HepG2 (cell line): ENCODE measurements around the gene NCOA1. TPM values are rescaled to one million over a fixed set of nuclear protein-coding genes. Genes with fewer than 3 reads are reported as not detected.

ENCODE experiments used
- AHDC1 ChIP-seq: sonication (generic); formaldehyde crosslinking; IDR thresholded peaks from 2 replicates; pipeline ENCODE4 v1.5.1; 2020; ENCODE audit warnings: mild to moderate bottlenecking, missing genetic modification reagents, borderline replicate concordance
- ASH2L ChIP-seq: fragments of 300-600, 200-600 bp; sonication (generic); IDR thresholded peaks from 2 replicates; pipeline ENCODE4 v1.7.0; 2017; ENCODE audit warnings: low read depth, mild to moderate bottlenecking, moderate library complexity, mixed read lengths, low read length; ENCODE audit not compliant: insufficient read length
- CBX2 ChIP-seq, 2 experiments: fragments of 200-600 bp in 1 of 2; sonication (generic); formaldehyde crosslinking in 1 of 2; IDR thresholded peaks; 2 replicates each; pipeline versions ENCODE4 v1.7.0 to v1.8.1; 2018 to 2022; ENCODE audit warnings: low read depth in 2 of 2, low read length in 1 of 2, mild to moderate bottlenecking in 1 of 2, missing genetic modification reagents in 1 of 2
- FOXK2 ChIP-seq: fragments of 450-650 bp; IDR thresholded peaks from 2 replicates; pipeline ENCODE4 v1.6.1; 2016
- GABPB1 ChIP-seq: IDR thresholded peaks from 2 replicates; pipeline ENCODE4 v1.6.1; 2016; ENCODE audit warnings: mild to moderate bottlenecking, missing genetic modification reagents, moderate library complexity, missing compliant biosample characterization
- HHEX ChIP-seq: IDR thresholded peaks from 2 replicates; pipeline ENCODE4 v1.6.1; 2016; ENCODE audit warnings: control low read depth
- KMT2B ChIP-seq: IDR thresholded peaks from 2 replicates; pipeline ENCODE4 v1.6.1; 2016; ENCODE audit warnings: missing genetic modification reagents, missing compliant biosample characterization
- PHF8 ChIP-seq: sonication (generic); formaldehyde crosslinking; IDR thresholded peaks from 2 replicates; pipeline ENCODE4 v1.5.0; 2020; ENCODE audit warnings: missing genetic modification reagents
- RAD21 ChIP-seq: fragments of 450-650 bp; formaldehyde crosslinking; IDR thresholded peaks from 2 replicates; pipeline ENCODE4 v1.5.0; 2020; ENCODE audit warnings: mild to moderate bottlenecking
- ZBED4 ChIP-seq: sonication (generic); formaldehyde crosslinking; IDR thresholded peaks from 2 replicates; pipeline ENCODE4 v1.4.0; 2020; ENCODE audit warnings: missing genetic modification reagents, borderline replicate concordance
- ZNF180 ChIP-seq: sonication (generic); formaldehyde crosslinking; IDR thresholded peaks from 2 replicates; pipeline ENCODE4 v1.4.0; 2020; ENCODE audit warnings: low read depth, missing genetic modification reagents, borderline replicate concordance
- ZNF230 ChIP-seq: sonication (generic); formaldehyde crosslinking; IDR thresholded peaks from 2 replicates; pipeline ENCODE4 v1.4.0; 2020; ENCODE audit warnings: mild to moderate bottlenecking, missing genetic modification reagents
- ZNF275 ChIP-seq: sonication (generic); formaldehyde crosslinking; IDR thresholded peaks from 2 replicates; pipeline ENCODE4 v1.8.0; 2022; ENCODE audit warnings: missing genetic modification reagents, mild to moderate bottlenecking, inconsistent platforms, borderline replicate concordance
- polyA plus RNA-seq, 8 experiments: library from polyadenylated mRNA; depleted of rRNA in 3 of 8; stranded (reverse) in 7 of 8; unstranded in 1 of 8; fragments of >200 nt; fragmentation: Illumina TruSeq in 4 of 8; extraction: Trizol in 4 of 8; gene quantifications; 2 replicates each; pipeline versions ENCODE4 v1.2.1 to v1.2.3, GENCODE V29; 2011 to 2016; ENCODE audit warnings: low read depth in 4 of 8, missing spikeins in 1 of 8, mixed read lengths in 1 of 8; ENCODE audit not compliant: insufficient read depth in 1 of 8
- total RNA-seq, 5 experiments: library from RNA; depleted of rRNA; stranded (reverse); fragments of >200 nt; fragmentation: Illumina TruSeq; extraction: Trizol; gene quantifications; 2 replicates each; pipeline ENCODE4 v1.2.3, GENCODE V29; 2016; ENCODE audit warnings: low read depth in 1 of 5
- TF ChIP-seq, protein P1 (sequence below): sonication (generic); formaldehyde crosslinking; conservative IDR thresholded peaks from 2 replicates; pipeline ENCODE4 v1.8.0; 2022; ENCODE audit warnings: low read depth, missing genetic modification reagents
- TF ChIP-seq, protein P2 (sequence below): sonication (generic); formaldehyde crosslinking; IDR thresholded peaks from 2 replicates; pipeline ENCODE4 v1.8.1; 2023; ENCODE audit warnings: mild to moderate bottlenecking, missing genetic modification reagents, borderline replicate concordance

The NCOA1 gene
- total and polyA plus RNA-seq, 2 of the 13 experiments (the other 11 are each of a cell fraction or from before 2014, with no cell fraction given): 10.0 to 10.4 TPM

DNA sequence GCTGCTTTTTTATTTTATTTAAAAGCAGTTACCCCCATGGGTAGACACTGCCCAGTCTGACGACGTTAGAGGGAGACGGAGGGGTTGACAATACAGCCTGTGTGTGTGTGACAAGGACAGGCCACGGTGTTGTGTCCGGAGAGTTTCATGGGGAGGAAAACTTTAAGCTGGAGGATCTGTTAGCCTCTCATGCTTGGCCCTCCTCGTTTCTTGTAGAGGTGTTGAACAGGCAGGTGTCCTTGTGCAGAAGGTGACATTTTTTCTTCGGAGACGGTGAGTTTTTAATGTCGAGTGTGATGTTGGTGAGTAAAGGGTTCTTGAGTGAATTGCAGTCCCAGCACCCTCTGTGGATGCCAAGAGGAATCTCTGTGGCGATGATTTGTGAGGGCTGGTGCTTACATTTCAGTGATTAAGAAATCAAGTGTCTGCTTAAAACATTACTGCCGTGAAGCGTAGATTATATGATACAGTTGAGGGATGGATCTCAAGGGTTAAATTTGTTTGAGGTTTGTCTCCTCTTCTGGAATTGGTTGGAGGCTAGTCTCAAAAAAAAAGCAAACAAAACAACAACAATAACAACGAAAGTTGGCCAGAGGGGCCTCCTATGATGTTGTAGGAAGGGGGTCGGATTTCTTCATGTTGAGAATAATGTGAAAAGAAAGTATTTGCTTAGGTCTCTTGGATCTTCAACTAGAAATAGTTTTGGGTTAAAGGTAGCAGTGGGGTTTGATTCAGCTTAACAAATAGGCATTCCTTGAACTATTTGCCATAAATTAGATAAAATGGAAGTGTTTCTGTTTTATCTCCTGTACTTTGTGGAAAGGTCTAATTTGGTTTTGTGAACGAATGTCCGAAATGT lies 1.6 kb downstream of the NCOA1 start (continued):
- no peak for TF ChIP-seq ZNF275 (CRISPR knock-in tag)
- TF ChIP-seq FOXK2: no peak
- TF ChIP-seq PHF8 (CRISPR knock-in tag): no peak
- TF ChIP-seq ZBED4 (CRISPR knock-in tag): no peak
- no peak for TF ChIP-seq ZNF180 (CRISPR knock-in tag)
- TF ChIP-seq RAD21 (CRISPR knock-in tag): no peak
- TF ChIP-seq, protein P1, sequence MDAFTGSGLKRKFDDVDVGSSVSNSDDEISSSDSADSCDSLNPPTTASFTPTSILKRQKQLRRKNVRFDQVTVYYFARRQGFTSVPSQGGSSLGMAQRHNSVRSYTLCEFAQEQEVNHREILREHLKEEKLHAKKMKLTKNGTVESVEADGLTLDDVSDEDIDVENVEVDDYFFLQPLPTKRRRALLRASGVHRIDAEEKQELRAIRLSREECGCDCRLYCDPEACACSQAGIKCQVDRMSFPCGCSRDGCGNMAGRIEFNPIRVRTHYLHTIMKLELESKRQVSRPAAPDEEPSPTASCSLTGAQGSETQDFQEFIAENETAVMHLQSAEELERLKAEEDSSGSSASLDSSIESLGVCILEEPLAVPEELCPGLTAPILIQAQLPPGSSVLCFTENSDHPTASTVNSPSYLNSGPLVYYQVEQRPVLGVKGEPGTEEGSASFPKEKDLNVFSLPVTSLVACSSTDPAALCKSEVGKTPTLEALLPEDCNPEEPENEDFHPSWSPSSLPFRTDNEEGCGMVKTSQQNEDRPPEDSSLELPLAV (CRISPR knock-in tag): no peak
- TF ChIP-seq ASH2L: no peak
- TF ChIP-seq KMT2B (CRISPR knock-in tag): 0 out of 2 replicates have a peak, but pooled peaks have one; percentile 7
- TF ChIP-seq HHEX: no peak
- TF ChIP-seq GABPB1 (CRISPR knock-in tag): no peak
- TF ChIP-seq CBX2 (IDR thresholded peaks at IDR 0.05; ENCODE audit: low read depth, low read length): peak; percentile 99
- no peak for TF ChIP-seq CBX2 (CRISPR knock-in tag; IDR thresholded peaks at IDR 0.05; ENCODE audit: low read depth)
- TF ChIP-seq, protein P2, sequence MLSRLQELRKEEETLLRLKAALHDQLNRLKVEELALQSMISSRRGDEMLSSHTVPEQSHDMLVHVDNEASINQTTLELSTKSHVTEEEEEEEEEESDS (CRISPR knock-in tag): no peak
- no peak for TF ChIP-seq AHDC1 (CRISPR knock-in tag)
- no peak for TF ChIP-seq ZNF230 (CRISPR knock-in tag)
